Glomerular visceral epithelial cell (primary cell): ENCODE results near the gene M1AP.
A peak's percentile ranks its signal among the peaks of the same experiment; 100 is the strongest.
"Not testable (repeated sequence)": the region's sequence is repeated elsewhere in the genome, so short reads cannot be mapped to it uniquely, and the experiment has no call there.

ENCODE experiments used
- DNase-seq: peaks from one replicate; pipeline ENCODE4 v3.0.0-alpha.2; 2016; ENCODE audit errors: extremely low spot score

M1AP gene

GRCh38 chr2:74653589-74653984 is 5.5 kb upstream of the M1AP start:
- DNase-seq, result no peak

GRCh38 chr2:74646834-74647482 is 1.2 kb downstream of the M1AP start:
- no peak for DNase-seq

GRCh38 chr2:74646201-74646600 is 1.9 kb downstream of the M1AP start:
- no peak for DNase-seq

- DNase-seq, result no peak
Measured at GRCh38 chr2:74645344-74645743, 2.8 kb downstream of the M1AP start.

- DNase-seq, result no peak
Measured at GRCh38 chr2:74639550-74639949, 8.6 kb downstream of the M1AP start.

- DNase-seq, result no peak
Measured at GRCh38 chr2:74632939-74633312, 15.2 kb downstream of the M1AP start.

GRCh38 chr2:74632209-74632938 is 15.8 kb downstream of the M1AP start:
- DNase-seq, result peak; percentile 8

- not testable (repeated sequence) for DNase-seq
Measured at GRCh38 chr2:74630454-74630853, 17.7 kb downstream of the M1AP start.

GRCh38 chr2:74628538-74629105 is 19.5 kb downstream of the M1AP start:
- DNase-seq, result no peak

- DNase-seq, result no peak
Measured at GRCh38 chr2:74625658-74626425, 22.3 kb downstream of the M1AP start.

GRCh38 chr2:74620671-74621070 is 27.5 kb downstream of the M1AP start:
- no peak for DNase-seq

- DNase-seq, result no peak
Measured at GRCh38 chr2:74619651-74620297, 28.4 kb downstream of the M1AP start.

- DNase-seq, result no peak
Measured at GRCh38 chr2:74618410-74619083, 29.6 kb downstream of the M1AP start.

- DNase-seq, result no peak
Measured at GRCh38 chr2:74617122-74617521, 31.0 kb downstream of the M1AP start.

- no peak for DNase-seq
Measured at GRCh38 chr2:74606927-74607326, 41.2 kb downstream of the M1AP start.

- DNase-seq, result no peak
Measured at GRCh38 chr2:74603282-74604000, 44.7 kb downstream of the M1AP start.

GRCh38 chr2:74602586-74603281 is 45.4 kb downstream of the M1AP start:
- DNase-seq, result peak; percentile 9

- DNase-seq, result no peak
Measured at GRCh38 chr2:74599676-74600075, 48.5 kb downstream of the M1AP start.

- no peak for DNase-seq
Measured at GRCh38 chr2:74597410-74597809, 50.7 kb downstream of the M1AP start.

GRCh38 chr2:74596584-74596983 is 51.5 kb downstream of the M1AP start:
- DNase-seq, result no peak
